Suprapubic skin (tissue), 4 donors: ENCODE results near the gene SCCPDH. TPM values are rescaled to one million over a fixed set of nuclear protein-coding genes. Genes with fewer than 3 reads are reported as not detected.

Source experiments
- DNase-seq, 2 donors: peaks; one replicate each; pipeline ENCODE4 v3.0.0-alpha.2; 2019; ENCODE audit warnings: low spot score in 2 of 2
- H3K27ac ChIP-seq: fragments of 200-600 bp; sonication (generic); one replicate; pipeline ENCODE4 v1.5.1; 2019
- H3K27me3 ChIP-seq: fragments of 200-600 bp; sonication (generic); one replicate; pipeline ENCODE4 v1.5.1; 2019
- H3K36me3 ChIP-seq: fragments of 200-600 bp; sonication (generic); one replicate; pipeline ENCODE4 v1.5.1; 2019
- H3K4me1 ChIP-seq: fragments of 200-600 bp; sonication (generic); one replicate; pipeline ENCODE4 v1.5.1; 2019
- H3K4me3 ChIP-seq: fragments of 200-600 bp; sonication (generic); one replicate; pipeline ENCODE4 v1.5.1; 2019; ENCODE audit warnings: mild to moderate bottlenecking
- H3K9me3 ChIP-seq: fragments of 200-600 bp; sonication (generic); one replicate; pipeline ENCODE4 v1.5.1; 2019
- CTCF ChIP-seq, 2 donors: fragments of 200-600 bp in 1 of 2; fragments of 450-650 bp in 1 of 2; sonication (generic) in 1 of 2; IDR thresholded peaks; one replicate each; pipeline ENCODE4 v1.5.1; 2016 to 2019; ENCODE audit warnings: antibody characterized with exemption in 2 of 2, mild to moderate bottlenecking in 1 of 2, moderate library complexity in 1 of 2
- EP300 ChIP-seq: sonication (generic); formaldehyde crosslinking; IDR thresholded peaks from one replicate; pipeline ENCODE4 v1.6.1; 2017; ENCODE audit warnings: antibody characterized with exemption
- POLR2A ChIP-seq, 2 donors: fragments of 450-650 bp; IDR thresholded peaks; one replicate each; pipeline ENCODE4 v1.6.1; 2017; ENCODE audit warnings: antibody characterized with exemption in 2 of 2, mild to moderate bottlenecking in 2 of 2, moderate library complexity in 2 of 2
- POLR2AphosphoS5 ChIP-seq, 3 donors: sonication (generic); formaldehyde crosslinking; IDR thresholded peaks; one replicate each; pipeline ENCODE4 v1.6.1; 2017; ENCODE audit warnings: antibody characterized with exemption in 3 of 3
- WGBS: methylation state at CpG from one replicate; pipeline ENCODE4 v1.1.5; 2018; 5-methylcytosine and 5-hydroxymethylcytosine counted together
- total RNA-seq, 4 donors: library from RNA; depleted of rRNA; stranded (reverse); fragments of >200 nt; gene quantifications; one replicate each; pipeline ENCODE4 v1.1.0, GENCODE V29; 2016

SCCPDH gene
- total RNA-seq, 4 donors from 2014 or later, result 4.0 to 11.2 (median 10.0) TPM

GRCh38 chr1:246784621-246785493, 60.6 kb downstream of the SCCPDH start:
- peak in 1 of 2 donors; percentile 76 for DNase-seq
- WGBS, result 64% methylated on average over 19 of the region's 19 CpGs
- TF ChIP-seq POLR2AphosphoS5 (IDR thresholded peaks at IDR 0.05), result no peak
- TF ChIP-seq CTCF (IDR thresholded peaks at IDR 0.05), result no peak
- no peak for TF ChIP-seq POLR2A (IDR thresholded peaks at IDR 0.05)
- no peak for TF ChIP-seq EP300
- Histone ChIP-seq H3K4me1 (peaks cover 8% of the 10 kb centered on the region), H3K36me3 (no peaks in the 10 kb centered on the region), H3K27ac (no peak overlapping the region), H3K4me3 (peak overlapping the region; percentile 14), H3K27me3 (peaks cover 6% of the 10 kb centered on the region), H3K9me3 (no peaks in the 10 kb centered on the region)

- Histone ChIP-seq H3K4me3 (no peak overlapping the region), H3K27me3 (peaks cover 8% of the 10 kb centered on the region), H3K36me3 (no peaks in the 10 kb centered on the region), H3K9me3 (no peaks in the 10 kb centered on the region), H3K4me1 (peaks cover 8% of the 10 kb centered on the region), H3K27ac (no peak overlapping the region)
- 81% methylated on average over 17 of the region's 18 CpGs for WGBS
- no peak for TF ChIP-seq EP300
- no peak for TF ChIP-seq POLR2AphosphoS5 (IDR thresholded peaks at IDR 0.05)
- TF ChIP-seq POLR2A (IDR thresholded peaks at IDR 0.05), result no peak
- no peak for TF ChIP-seq CTCF (IDR thresholded peaks at IDR 0.05)
- DNase-seq, result peak in 1 of 2 donors; percentile 78
These were observed 61.4 kb downstream of the SCCPDH start for GRCh38 chr1:246785494-246786111.

- DNase-seq, result no peak
- H3K4me3 ChIP-seq, result no peak overlapping the region
- H3K27ac ChIP-seq, result no peak overlapping the region
- TF ChIP-seq EP300 (no peak), POLR2AphosphoS5 (IDR thresholded peaks at IDR 0.05) (no peak), POLR2A (IDR thresholded peaks at IDR 0.05) (no peak), CTCF (IDR thresholded peaks at IDR 0.05) (no peak)
- no peaks in the 10 kb centered on the region for H3K9me3 ChIP-seq
- H3K27me3 ChIP-seq, result peaks cover 8% of the 10 kb centered on the region
- no peaks in the 10 kb centered on the region for H3K36me3 ChIP-seq
- H3K4me1 ChIP-seq, result peaks cover 8% of the 10 kb centered on the region
- 54% methylated on average over 19 of the region's 19 CpGs for WGBS
These were observed 62.5 kb downstream of the SCCPDH start for GRCh38 chr1:246786606-246787238.

GRCh38 chr1:246787781-246788513, 63.7 kb downstream of the SCCPDH start:
- H3K4me3 ChIP-seq, result no peak overlapping the region
- no peak overlapping the region for H3K27ac ChIP-seq
- H3K4me1 ChIP-seq, result peaks cover 8% of the 10 kb centered on the region
- peaks cover 8% of the 10 kb centered on the region for H3K27me3 ChIP-seq
- TF ChIP-seq EP300 (no peak), POLR2A (IDR thresholded peaks at IDR 0.05) (no peak), POLR2AphosphoS5 (IDR thresholded peaks at IDR 0.05) (no peak), CTCF (IDR thresholded peaks at IDR 0.05) (no peak)
- H3K36me3 ChIP-seq, result no peaks in the 10 kb centered on the region
- WGBS, result 92% methylated on average over 12 of the region's 12 CpGs
- H3K9me3 ChIP-seq, result no peaks in the 10 kb centered on the region
- DNase-seq, result peak in 1 of 2 donors; percentile 21
